ENCODE data around the gene RGL3. TPM values are rescaled to one million over a fixed set of nuclear protein-coding genes. Genes with fewer than 3 reads are reported as not detected.

RGL3 gene
- total RNA-seq, 1 donor from 2014 or later = 63.2 TPM

DNA sequence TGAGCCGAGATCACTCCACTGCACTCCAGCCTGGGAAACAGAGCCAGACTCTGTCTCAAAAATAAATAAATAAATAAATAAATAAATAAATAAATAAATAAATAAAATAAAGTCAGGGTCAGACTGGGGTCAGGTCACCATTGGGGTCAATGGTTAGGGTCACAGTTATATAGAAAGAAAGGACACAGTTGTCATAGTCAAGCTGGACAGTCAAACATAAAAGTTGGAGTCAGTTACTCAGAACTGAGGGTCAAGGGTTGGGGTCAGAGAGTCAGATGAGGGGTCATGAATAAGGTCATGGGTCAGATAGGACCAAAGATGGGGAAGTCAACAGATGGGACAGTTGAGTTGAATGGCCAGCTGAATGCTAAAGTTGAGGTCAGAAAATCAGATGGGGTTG lies 18.3 kb downstream of the RGL3 start:
- Histone ChIP-seq H3K36me3 (peaks cover 5 to 13% of the 10 kb centered on the region in 2 donors), H3K4me3 (no peak overlapping the region), H3K27me3 (no peaks in the 10 kb centered on the region), H3K4me1 (no peaks in the 10 kb centered on the region), H3K9me3 (no peaks in the 10 kb centered on the region), H3K27ac (no peak overlapping the region)
- TF ChIP-seq, protein P1, sequence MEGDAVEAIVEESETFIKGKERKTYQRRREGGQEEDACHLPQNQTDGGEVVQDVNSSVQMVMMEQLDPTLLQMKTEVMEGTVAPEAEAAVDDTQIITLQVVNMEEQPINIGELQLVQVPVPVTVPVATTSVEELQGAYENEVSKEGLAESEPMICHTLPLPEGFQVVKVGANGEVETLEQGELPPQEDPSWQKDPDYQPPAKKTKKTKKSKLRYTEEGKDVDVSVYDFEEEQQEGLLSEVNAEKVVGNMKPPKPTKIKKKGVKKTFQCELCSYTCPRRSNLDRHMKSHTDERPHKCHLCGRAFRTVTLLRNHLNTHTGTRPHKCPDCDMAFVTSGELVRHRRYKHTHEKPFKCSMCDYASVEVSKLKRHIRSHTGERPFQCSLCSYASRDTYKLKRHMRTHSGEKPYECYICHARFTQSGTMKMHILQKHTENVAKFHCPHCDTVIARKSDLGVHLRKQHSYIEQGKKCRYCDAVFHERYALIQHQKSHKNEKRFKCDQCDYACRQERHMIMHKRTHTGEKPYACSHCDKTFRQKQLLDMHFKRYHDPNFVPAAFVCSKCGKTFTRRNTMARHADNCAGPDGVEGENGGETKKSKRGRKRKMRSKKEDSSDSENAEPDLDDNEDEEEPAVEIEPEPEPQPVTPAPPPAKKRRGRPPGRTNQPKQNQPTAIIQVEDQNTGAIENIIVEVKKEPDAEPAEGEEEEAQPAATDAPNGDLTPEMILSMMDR (IDR thresholded peaks at IDR 0.05) = no peak
- intact Hi-C loops (cut with DNase I) = no loop called here
- no peak for DNase-seq (ENCODE audit: low spot score in 2 of 2)

DNA sequence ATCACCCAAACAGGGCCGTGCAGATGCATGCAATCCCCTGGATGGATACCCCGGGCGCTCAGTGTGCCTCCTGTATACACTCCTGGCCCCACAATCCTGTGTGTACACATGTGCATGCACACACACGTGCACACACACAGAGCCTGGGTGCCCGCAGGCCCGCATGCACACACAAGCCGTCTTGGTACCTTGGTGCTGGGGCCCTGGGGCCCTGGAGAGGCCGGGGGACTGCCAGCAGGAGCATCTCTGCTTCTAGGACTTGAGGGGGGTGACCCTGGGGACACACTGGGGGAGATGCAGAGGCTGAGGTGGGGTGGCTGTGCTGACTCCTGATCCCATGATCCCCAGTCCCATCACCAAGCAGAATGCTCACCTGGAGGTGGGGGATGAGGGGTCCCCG lies 19.4 kb downstream of the RGL3 start:
- H3K9me3 ChIP-seq = no peaks in the 10 kb centered on the region
- DNase-seq (ENCODE audit: low spot score in 2 of 2) = no peak
- intact Hi-C loops (cut with DNase I) = no loop called here
- H3K36me3 ChIP-seq = peaks cover 5 to 13% of the 10 kb centered on the region in 2 donors
- H3K27me3 ChIP-seq = no peaks in the 10 kb centered on the region
- no peak overlapping the region for H3K27ac ChIP-seq
- TF ChIP-seq, protein P1 (IDR thresholded peaks at IDR 0.05) = no peak
- H3K4me1 ChIP-seq = no peaks in the 10 kb centered on the region
- no peak overlapping the region for H3K4me3 ChIP-seq

DNA sequence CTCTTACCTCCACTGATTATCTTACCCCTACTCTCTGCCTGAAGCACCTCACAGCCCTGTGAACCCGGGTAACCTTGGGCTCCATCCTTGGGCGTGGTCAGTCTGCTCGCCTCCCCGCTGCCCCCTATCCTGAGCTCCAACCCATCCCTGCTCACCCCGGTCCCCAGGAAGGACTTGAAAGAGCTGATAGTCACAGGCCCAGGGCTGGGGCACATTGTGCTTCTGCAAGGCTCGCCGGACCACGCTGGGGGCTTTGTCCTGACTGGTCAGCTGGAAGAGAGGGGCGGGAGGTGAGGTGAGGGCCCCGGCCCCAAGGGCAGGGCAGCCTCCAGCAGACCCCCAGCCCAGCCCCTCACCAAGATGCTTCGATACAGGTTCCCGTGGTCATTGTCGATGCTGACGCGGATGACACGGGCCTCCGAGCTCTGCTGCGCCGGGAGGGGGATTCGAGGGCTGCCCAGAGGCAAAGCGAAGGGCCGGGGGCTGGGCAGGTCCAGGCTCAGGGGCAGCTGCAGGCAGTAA lies 22.0 kb downstream of the RGL3 start:
- H3K4me1 ChIP-seq = no peaks in the 10 kb centered on the region
- no peak overlapping the region for H3K27ac ChIP-seq
- peaks cover 5 to 11% of the 10 kb centered on the region in 2 donors for H3K36me3 ChIP-seq
- intact Hi-C loops (cut with DNase I) = no loop called here
- no peaks in the 10 kb centered on the region for H3K9me3 ChIP-seq
- no peak overlapping the region for H3K4me3 ChIP-seq
- DNase-seq (ENCODE audit: low spot score in 2 of 2) = no peak
- H3K27me3 ChIP-seq = no peaks in the 10 kb centered on the region
- TF ChIP-seq, protein P1 (IDR thresholded peaks at IDR 0.05) = no peak

DNA sequence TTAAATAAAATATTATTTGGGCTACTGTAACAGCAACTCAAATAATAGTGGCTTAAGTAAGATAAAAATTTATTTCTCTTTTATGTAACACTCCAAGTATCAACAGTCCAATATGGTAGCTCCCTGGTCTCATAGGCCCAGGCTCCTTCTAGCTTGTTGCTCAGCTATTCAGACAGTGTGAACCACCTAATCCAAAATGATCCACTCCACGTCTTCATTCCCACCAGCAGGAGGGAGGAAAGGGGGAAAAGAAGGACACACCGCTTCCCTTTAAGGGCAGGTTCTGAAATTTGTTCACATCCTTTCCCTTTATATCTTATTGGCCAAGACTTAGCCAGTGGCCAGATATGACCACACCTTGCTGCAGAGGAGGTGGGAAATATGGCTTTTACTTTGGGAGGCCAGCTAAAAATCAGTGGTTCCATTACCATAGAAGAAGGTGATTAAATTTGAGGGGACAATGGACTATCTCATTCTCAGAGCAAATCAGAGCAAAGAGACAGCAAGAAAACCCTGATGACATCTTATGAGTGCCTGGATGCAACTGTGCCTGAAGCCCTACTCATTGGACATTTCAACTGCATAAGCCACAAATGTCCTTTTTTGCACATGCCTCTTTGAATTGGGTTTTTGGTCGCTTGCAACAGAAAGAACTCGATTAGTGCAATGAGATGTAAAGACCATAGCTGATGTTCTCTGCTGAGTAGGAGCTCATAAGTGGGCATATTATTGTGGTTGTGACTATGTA lies 28.0 kb downstream of the RGL3 start:
- H3K4me1 ChIP-seq = no peaks in the 10 kb centered on the region
- H3K4me3 ChIP-seq = no peak overlapping the region
- H3K9me3 ChIP-seq = no peaks in the 10 kb centered on the region
- no peaks in the 10 kb centered on the region for H3K27me3 ChIP-seq
- no peaks in the 10 kb centered on the region for H3K36me3 ChIP-seq
- TF ChIP-seq, protein P1 (IDR thresholded peaks at IDR 0.05) = no peak
- intact Hi-C loops (cut with DNase I) = no loop called here
- no peak overlapping the region for H3K27ac ChIP-seq
- DNase-seq (ENCODE audit: low spot score in 2 of 2) = no peak

DNA sequence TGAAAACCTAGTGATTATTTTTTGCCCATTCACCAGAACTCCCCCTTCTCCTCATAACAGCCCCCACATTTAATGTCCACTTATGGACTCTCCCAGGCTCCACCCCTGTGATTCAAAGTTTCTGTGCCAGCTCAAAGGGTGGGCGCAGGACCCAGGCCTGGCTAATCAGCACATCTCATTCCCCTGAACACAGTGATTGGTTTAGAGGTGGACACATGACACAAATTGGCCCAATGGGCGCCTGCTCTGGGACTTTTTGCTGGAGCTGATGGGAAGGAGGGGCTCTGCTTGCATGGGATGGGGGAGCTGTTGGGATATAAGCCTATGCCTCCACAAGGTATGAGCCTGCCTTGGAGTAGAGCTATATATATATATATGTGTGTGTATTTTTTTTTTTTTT lies 28.8 kb downstream of the RGL3 start:
- Histone ChIP-seq H3K27ac (no peak overlapping the region), H3K36me3 (no peaks in the 10 kb centered on the region), H3K4me3 (no peak overlapping the region), H3K4me1 (no peaks in the 10 kb centered on the region), H3K27me3 (no peaks in the 10 kb centered on the region), H3K9me3 (no peaks in the 10 kb centered on the region)
- no peak for DNase-seq (ENCODE audit: low spot score in 2 of 2)
- intact Hi-C loops (cut with DNase I) = no loop called here
- TF ChIP-seq, protein P1 (IDR thresholded peaks at IDR 0.05) = no peak

All from ascending aorta (tissue), 2 donors.